ENCODE data around the gene CLIC1. TPM values are rescaled to one million over a fixed set of nuclear protein-coding genes. Genes with fewer than 3 reads are reported as not detected.
A peak's percentile ranks its signal among the peaks of the same experiment; 100 is the strongest.

The CLIC1 gene
- polyA plus RNA-seq, 2 of the 4 experiments (the other 2 are of a cell fraction), result 249 to 346 TPM

DNA sequence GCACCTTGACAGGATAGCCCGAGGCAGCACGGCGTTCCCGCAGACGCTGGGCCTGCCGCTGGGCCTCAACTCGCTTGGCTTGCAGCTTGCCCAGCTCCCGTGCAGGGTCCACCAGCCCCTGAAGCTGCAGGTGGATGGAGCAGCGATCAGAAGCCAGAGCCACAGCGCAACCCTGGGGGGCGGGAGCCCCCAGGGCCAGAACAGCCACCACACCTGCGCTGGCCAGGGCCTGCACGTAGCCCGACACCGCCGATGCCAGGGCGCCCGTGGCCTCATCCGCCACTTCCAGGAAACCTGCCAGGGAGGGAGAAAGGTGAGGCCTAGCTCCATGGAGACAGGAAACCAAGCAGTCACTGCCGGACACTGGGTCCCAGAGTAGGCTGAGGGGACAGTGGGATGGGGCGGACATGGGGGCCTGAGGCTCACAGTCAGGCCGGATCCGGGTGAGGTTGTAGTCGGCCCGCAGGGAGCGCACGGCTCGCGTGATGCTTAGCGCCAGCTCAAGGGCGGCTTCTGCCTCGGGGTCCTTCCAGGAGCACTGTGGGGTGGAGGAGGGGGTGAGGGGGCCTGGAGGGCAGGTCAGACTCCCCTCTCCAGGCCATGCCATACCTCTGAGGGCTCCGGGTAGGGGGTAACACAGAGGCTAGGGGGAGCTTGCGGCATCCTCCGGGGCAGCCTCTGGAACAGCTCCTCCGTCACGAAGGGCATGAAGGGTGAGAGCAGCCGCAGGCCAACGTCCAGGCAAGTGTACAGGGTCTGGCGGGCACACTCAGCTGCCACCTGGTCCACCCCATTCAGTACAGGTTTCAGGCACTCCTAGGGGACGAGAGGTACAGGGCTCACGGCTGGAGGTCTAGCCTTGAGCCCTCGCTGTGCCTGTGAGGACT is 42.9 kb upstream of the CLIC1 start:
- ATAC-seq, result no peak
- WGBS (ENCODE audit: missing lambda C conversion rate), result 91% methylated on average over 15 of the region's 43 CpGs

DNA sequence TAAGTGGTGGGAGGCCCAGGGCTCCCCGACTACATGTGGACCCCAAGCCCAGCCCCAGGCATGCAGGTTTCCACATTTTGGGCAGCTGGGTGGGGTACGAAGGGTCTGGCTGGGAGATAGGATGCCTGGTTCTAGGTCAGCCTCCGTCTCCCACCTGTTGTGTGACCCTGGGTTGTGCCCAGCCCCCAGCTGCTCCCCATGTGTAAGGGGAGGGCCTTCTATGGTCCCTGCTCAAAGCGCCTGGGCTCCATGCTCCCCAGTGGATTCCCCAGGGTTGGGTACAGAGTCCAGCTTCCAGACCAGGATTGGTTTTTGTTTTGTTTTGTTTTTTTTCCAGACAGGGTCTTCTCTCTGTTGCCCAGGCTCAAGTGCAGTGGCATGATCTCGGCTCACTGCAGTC is 41.9 kb upstream of the CLIC1 start:
- TF ChIP-seq MYC (IDR thresholded peaks at IDR 0.05; ENCODE audit: borderline replicate concordance, low read length), result no peak
- TF ChIP-seq RNF2 (IDR thresholded peaks at IDR 0.05; ENCODE audit: borderline replicate concordance, low read depth), result no peak
- TF ChIP-seq ZFP36 (IDR thresholded peaks at IDR 0.05; ENCODE audit: borderline replicate concordance, partially characterized antibody), result no peak
- TF ChIP-seq MAFK (IDR thresholded peaks at IDR 0.05; ENCODE audit: partially characterized antibody), result no peak
- TF ChIP-seq CEBPB (IDR thresholded peaks at IDR 0.05), result no peak
- no peak for TF ChIP-seq CBX8 (IDR thresholded peaks at IDR 0.05)
- TF ChIP-seq ZC3H11A (IDR thresholded peaks at IDR 0.05), result no peak
- no peak for TF ChIP-seq TFCP2L1 (CRISPR knock-in tag; IDR thresholded peaks at IDR 0.05)
- TF ChIP-seq, protein P1, sequence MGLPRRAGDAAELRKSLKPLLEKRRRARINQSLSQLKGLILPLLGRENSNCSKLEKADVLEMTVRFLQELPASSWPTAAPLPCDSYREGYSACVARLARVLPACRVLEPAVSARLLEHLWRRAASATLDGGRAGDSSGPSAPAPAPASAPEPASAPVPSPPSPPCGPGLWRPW (IDR thresholded peaks at IDR 0.05), result no peak
- TF ChIP-seq, protein P2, sequence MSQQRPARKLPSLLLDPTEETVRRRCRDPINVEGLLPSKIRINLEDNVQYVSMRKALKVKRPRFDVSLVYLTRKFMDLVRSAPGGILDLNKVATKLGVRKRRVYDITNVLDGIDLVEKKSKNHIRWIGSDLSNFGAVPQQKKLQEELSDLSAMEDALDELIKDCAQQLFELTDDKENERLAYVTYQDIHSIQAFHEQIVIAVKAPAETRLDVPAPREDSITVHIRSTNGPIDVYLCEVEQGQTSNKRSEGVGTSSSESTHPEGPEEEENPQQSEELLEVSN (IDR thresholded peaks at IDR 0.05; ENCODE audit: borderline replicate concordance, low read depth), result no peak
- TF ChIP-seq MAZ (IDR thresholded peaks at IDR 0.05; ENCODE audit: borderline replicate concordance, low read depth, low read length), result no peak
- TF ChIP-seq ZNF302 (CRISPR knock-in tag; IDR thresholded peaks at IDR 0.05), result no peak
- TF ChIP-seq FOSL2 (IDR thresholded peaks at IDR 0.05), result no peak
- no peak for TF ChIP-seq FOSL2 (CRISPR knock-in tag; IDR thresholded peaks at IDR 0.05)
- TF ChIP-seq JUNB (IDR thresholded peaks at IDR 0.05), result no peak
- no peak for TF ChIP-seq EHMT2 (IDR thresholded peaks at IDR 0.05; ENCODE audit: low read depth)
- no peak for TF ChIP-seq GATA3 (IDR thresholded peaks at IDR 0.05; ENCODE audit: borderline replicate concordance)
- Histone ChIP-seq H3K4me3 (no peak overlapping the region), H3K9me3 (no peaks in the 10 kb centered on the region), H3K27ac (peak overlapping the region; percentile 70 to 86; a peak in 4 of 6 replicates), H3K4me2 (no peak overlapping the region), H3K4me1 (peaks cover 32% of the 10 kb centered on the region)
- no peak for ATAC-seq
- ChIA-PET CTCF (interaction anchor here (0.7 to 1.7 kb wide), 7 partner anchors 9 to 97 kb away, joined by 3 to 5 read pairs (median 4); partner anchors contain the start of genes LY6G5C and VARS1), POLR2A (interaction anchor here (0.9 to 1.0 kb wide), 2 partner anchors 42 to 49 kb away, joined by 3 to 4 read pairs; partner anchors contain the start of genes CLIC1 and HSPA1B)
- no peak for FAIRE-seq
- no peak for DNase-seq (ENCODE audit: low read depth in 1 of 2, low spot score in 1 of 2)
- 93% methylated on average over 5 of the region's 5 CpGs for WGBS (ENCODE audit: missing lambda C conversion rate)

More for the DNA sequence above, 42.9 kb upstream of the CLIC1 start:
- Histone ChIP-seq H3K27ac (no peak overlapping the region), H3K9me3 (no peaks in the 10 kb centered on the region), H3K4me1 (peaks cover 32% of the 10 kb centered on the region), H3K4me2 (no peak overlapping the region), H3K4me3 (no peak overlapping the region)
- FAIRE-seq, result no peak
- no peak for DNase-seq (ENCODE audit: low read depth in 1 of 2, low spot score in 1 of 2)
- ChIA-PET POLR2A (interaction anchor here (0.5 to 1.0 kb wide), 2 partner anchors 48 to 120 kb away, joined by 4 to 6 read pairs; partner anchors contain the start of gene HSPA1B), CTCF (interaction anchor here (0.5 to 3.6 kb wide), 9 partner anchors 9 to 117 kb away, joined by 3 to 17 read pairs (median 4); partner anchors contain the start of genes LY6G5C and VARS1)
- no peak for TF ChIP-seq ESRRA (IDR thresholded peaks at IDR 0.05; ENCODE audit: borderline replicate concordance, low read length)
- TF ChIP-seq RAD21 (conservative IDR thresholded peaks at IDR 0.05 in 1 of 2, IDR thresholded peaks at IDR 0.05 in 1 of 2), result no peak

DNA sequence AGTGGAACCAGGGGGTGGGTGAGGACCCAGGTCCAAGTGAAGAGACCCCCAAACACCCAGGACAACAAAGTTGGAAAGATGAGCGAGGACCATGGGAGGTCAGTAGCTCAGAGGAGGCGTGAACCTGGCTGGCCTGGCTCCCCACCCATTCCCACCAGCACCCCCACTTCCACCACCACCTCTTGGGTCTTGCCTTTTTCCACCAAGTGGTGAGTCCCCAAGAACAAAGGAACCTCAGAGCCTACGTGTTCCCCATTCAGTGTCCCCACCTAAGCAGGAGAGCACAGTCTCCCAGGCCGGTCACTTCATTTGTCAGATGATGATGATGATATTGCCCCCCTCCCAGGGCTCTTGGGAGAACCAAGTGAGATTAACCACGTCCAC is 41.3 kb upstream of the CLIC1 start:
- TF ChIP-seq JUN (IDR thresholded peaks at IDR 0.05), result no peak
- TF ChIP-seq NPAS2 (CRISPR knock-in tag; IDR thresholded peaks at IDR 0.05; ENCODE audit: borderline replicate concordance), result no peak
- TF ChIP-seq HOXA7 (CRISPR knock-in tag; IDR thresholded peaks at IDR 0.05), result no peak
- no peak for TF ChIP-seq NR3C1 (IDR thresholded peaks at IDR 0.05)
- TF ChIP-seq RNF2 (IDR thresholded peaks at IDR 0.05; ENCODE audit: borderline replicate concordance, low read depth), result no peak
- no peak for TF ChIP-seq CBX8 (IDR thresholded peaks at IDR 0.05)
- no peak for DNase-seq (ENCODE audit: low read depth in 1 of 2, low spot score in 1 of 2)
- POLR2A ChIA-PET, result interaction anchor here (0.9 to 1.1 kb wide), 4 partner anchors 29 to 50 kb away, joined by 3 to 7 read pairs (median 6); partner anchors contain the start of genes CLIC1, HSPA1A, HSPA1B and HSPA1L
- Histone ChIP-seq H3K4me2 (peak overlapping the region; percentile 89), H3K27ac (peak overlapping the region; percentile 70 to 86), H3K4me3 (no peak overlapping the region), H3K9me3 (no peaks in the 10 kb centered on the region), H3K4me1 (peaks cover 32% of the 10 kb centered on the region)
- CTCF ChIA-PET, result interaction anchor here (0.7 to 1.7 kb wide), 7 partner anchors 8 to 96 kb away, joined by 3 to 5 read pairs (median 4); partner anchors contain the start of genes LY6G5C and VARS1
- no peak for ATAC-seq
- 100% methylated on average over 5 of the region's 5 CpGs for WGBS (ENCODE audit: missing lambda C conversion rate)
- FAIRE-seq, result no peak

Data from A549 (cell line).